CD4-positive, alpha-beta T cell treated with Interleukin-6 for 4 hours (primary cell): Measurements from ENCODE around the gene JADE1.

Source experiments
- DNase-seq: peaks from one replicate; pipeline ENCODE4 v3.0.0-alpha.2; 2020; ENCODE audit warnings: mixed read lengths

JADE1 gene

GRCh38 chr4:128810871-128811570 lies 1.5 kb downstream of the JADE1 start:
- DNase-seq, result peak; percentile 90

- peak; percentile 83 for DNase-seq
These were observed 2.3 kb downstream of the JADE1 start for GRCh38 chr4:128811571-128812441.

- DNase-seq, result no peak
These were observed 3.1 kb downstream of the JADE1 start for GRCh38 chr4:128812442-128813235.

- no peak for DNase-seq
These were observed 4.5 kb downstream of the JADE1 start for GRCh38 chr4:128813965-128814364.

GRCh38 chr4:128818442-128818841 lies 8.9 kb downstream of the JADE1 start:
- no peak for DNase-seq

- DNase-seq, result no peak
These were observed 9.7 kb downstream of the JADE1 start for GRCh38 chr4:128819082-128819742.

- DNase-seq, result no peak
These were observed 11.2 kb downstream of the JADE1 start for GRCh38 chr4:128820671-128821070.

- no peak for DNase-seq
These were observed 11.7 kb downstream of the JADE1 start for GRCh38 chr4:128821151-128821550.

GRCh38 chr4:128823025-128823661 lies 13.6 kb downstream of the JADE1 start:
- no peak for DNase-seq

- DNase-seq, result no peak
These were observed 15.7 kb downstream of the JADE1 start for GRCh38 chr4:128825226-128825625.

GRCh38 chr4:128827296-128827695 lies 17.8 kb downstream of the JADE1 start:
- no peak for DNase-seq

GRCh38 chr4:128830906-128831503 lies 21.5 kb downstream of the JADE1 start:
- no peak for DNase-seq

- no peak for DNase-seq
These were observed 22.2 kb downstream of the JADE1 start for GRCh38 chr4:128831531-128832242.

GRCh38 chr4:128832243-128832625 lies 22.7 kb downstream of the JADE1 start:
- no peak for DNase-seq

GRCh38 chr4:128835498-128836222 lies 26.2 kb downstream of the JADE1 start:
- DNase-seq, result no peak

GRCh38 chr4:128837198-128837597 lies 27.7 kb downstream of the JADE1 start:
- no peak for DNase-seq

GRCh38 chr4:128837679-128838078 lies 28.2 kb downstream of the JADE1 start:
- no peak for DNase-seq

GRCh38 chr4:128840711-128841318 lies 31.3 kb downstream of the JADE1 start:
- DNase-seq, result no peak

GRCh38 chr4:128841402-128841801 lies 31.9 kb downstream of the JADE1 start:
- DNase-seq, result no peak

GRCh38 chr4:128844931-128845330 lies 35.4 kb downstream of the JADE1 start:
- no peak for DNase-seq
